ENCODE measurements around the gene MPP3. TPM values are rescaled to one million over a fixed set of nuclear protein-coding genes. Genes with fewer than 3 reads are reported as not detected.

The MPP3 gene
- total RNA-seq, 1 experiment from 2014 or later: 6.9 TPM

DNA sequence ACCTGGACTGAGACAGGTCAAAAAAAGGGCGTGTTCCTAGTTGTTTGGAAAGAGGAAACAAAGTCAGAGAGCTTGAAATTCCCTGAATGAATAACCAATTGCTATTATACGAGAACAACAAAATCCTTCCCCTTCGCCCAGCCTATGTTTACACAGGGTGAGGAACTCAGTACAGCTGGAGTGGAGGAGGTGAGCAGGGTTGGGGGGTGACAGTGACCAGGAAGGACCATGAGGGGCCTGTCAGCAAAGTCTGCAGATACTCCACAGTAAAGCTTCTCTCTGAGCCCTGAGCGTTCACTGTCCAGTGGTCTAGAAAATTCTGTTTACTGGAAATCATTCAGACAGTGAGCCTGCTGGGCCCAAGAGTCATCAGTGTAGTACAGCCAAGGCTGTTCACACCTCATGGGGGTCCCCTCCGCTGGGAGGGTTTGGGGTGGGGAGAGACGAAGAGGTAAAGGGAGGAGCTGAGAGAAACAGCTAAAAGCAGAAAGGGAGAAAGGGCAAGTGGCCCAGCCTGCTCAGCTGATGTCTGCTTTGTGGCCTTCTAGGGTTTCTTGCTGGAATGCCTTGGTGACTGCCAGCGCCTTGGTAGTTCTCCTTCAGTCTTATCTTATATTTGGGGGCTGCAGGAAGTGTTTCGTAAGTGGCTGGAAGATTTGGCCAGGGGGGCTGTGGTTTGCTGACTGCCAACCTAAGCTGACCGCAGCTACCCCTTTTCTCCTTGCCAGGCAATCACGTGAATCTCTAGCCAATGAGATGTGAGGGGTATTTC, 59.9 kb downstream of the MPP3 start:
- H3K4me1 Mint-ChIP-seq: no peaks in the 10 kb centered on the region
- Histone ChIP-seq H2BK15ac (ENCODE audit: low read depth, low read length) (no peak overlapping the region), H3K9me3 (ENCODE audit: control insufficient read depth, low read depth, low read length) (no peaks in the 10 kb centered on the region), H4K91ac (ENCODE audit: insufficient read length, low read depth, low read length) (no peak overlapping the region), H3K9ac (ENCODE audit: extremely low read depth, insufficient read length, low read length) (no peak overlapping the region), H3K23ac (ENCODE audit: insufficient read length, low read depth, low read length) (no peak overlapping the region), H4K20me1 (ENCODE audit: control insufficient read depth, insufficient read depth, insufficient read length) (no peaks in the 10 kb centered on the region), H3K4me1 (ENCODE audit: insufficient read depth, low read length) (no peaks in the 10 kb centered on the region), H3K27me3 (ENCODE audit: insufficient read depth, low read length) (no peaks in the 10 kb centered on the region), H2AK5ac (ENCODE audit: insufficient read length, low read length) (no peak overlapping the region), H4K8ac (replicated peaks; ENCODE audit: insufficient read length, low read depth, low read length) (no peak overlapping the region), H4K5ac (ENCODE audit: insufficient read length, low read depth, low read length) (no peak overlapping the region), H2BK12ac (ENCODE audit: insufficient read length, low read depth, low read length) (no peak overlapping the region), H3K56ac (ENCODE audit: insufficient read length, low read depth, low read length) (no peak overlapping the region), H2BK20ac (ENCODE audit: low read depth, low read length, poor library complexity, severe bottlenecking) (no peak overlapping the region), H3T11ph (ENCODE audit: low read length) (no peak overlapping the region), H2BK5ac (ENCODE audit: insufficient read length, low read length) (no peak overlapping the region), H3K14ac (ENCODE audit: insufficient read depth, low read length) (no peak overlapping the region), H3K23me2 (ENCODE audit: insufficient read length, low read depth, low read length, poor library complexity, severe bottlenecking) (no peaks in the 10 kb centered on the region), H2AFZ (ENCODE audit: low read length) (no peak overlapping the region), H3K79me1 (ENCODE audit: insufficient read depth, low read depth, low read length, poor library complexity, severe bottlenecking) (no peaks in the 10 kb centered on the region), H3K27ac (ENCODE audit: insufficient read length, low read depth, low read length) (no peak overlapping the region), H3K79me2 (ENCODE audit: insufficient read depth, low read length) (no peaks in the 10 kb centered on the region), H3K4me2 (ENCODE audit: insufficient read depth, insufficient read length, low read length) (no peak overlapping the region), H2BK120ac (ENCODE audit: low read depth, low read length, poor library complexity, severe bottlenecking) (no peak overlapping the region), H3K18ac (ENCODE audit: insufficient read length, low read depth, low read length) (no peak overlapping the region), H3K4ac (ENCODE audit: low read depth, low read length) (no peak overlapping the region)
- no peak overlapping the region for H3K4me3 Mint-ChIP-seq
- H3K27ac Mint-ChIP-seq: peak overlapping the region in 1 of 3 experiments; percentile 70; a peak in 1 of 7 replicates
- peaks cover 4 to 61% (median 57%) of the 10 kb centered on the region in 3 experiments for H3K36me3 Mint-ChIP-seq (ENCODE audit: insufficient read depth in 1 of 3, low read depth in 3 of 3)
- TF ChIP-seq, protein P1, sequence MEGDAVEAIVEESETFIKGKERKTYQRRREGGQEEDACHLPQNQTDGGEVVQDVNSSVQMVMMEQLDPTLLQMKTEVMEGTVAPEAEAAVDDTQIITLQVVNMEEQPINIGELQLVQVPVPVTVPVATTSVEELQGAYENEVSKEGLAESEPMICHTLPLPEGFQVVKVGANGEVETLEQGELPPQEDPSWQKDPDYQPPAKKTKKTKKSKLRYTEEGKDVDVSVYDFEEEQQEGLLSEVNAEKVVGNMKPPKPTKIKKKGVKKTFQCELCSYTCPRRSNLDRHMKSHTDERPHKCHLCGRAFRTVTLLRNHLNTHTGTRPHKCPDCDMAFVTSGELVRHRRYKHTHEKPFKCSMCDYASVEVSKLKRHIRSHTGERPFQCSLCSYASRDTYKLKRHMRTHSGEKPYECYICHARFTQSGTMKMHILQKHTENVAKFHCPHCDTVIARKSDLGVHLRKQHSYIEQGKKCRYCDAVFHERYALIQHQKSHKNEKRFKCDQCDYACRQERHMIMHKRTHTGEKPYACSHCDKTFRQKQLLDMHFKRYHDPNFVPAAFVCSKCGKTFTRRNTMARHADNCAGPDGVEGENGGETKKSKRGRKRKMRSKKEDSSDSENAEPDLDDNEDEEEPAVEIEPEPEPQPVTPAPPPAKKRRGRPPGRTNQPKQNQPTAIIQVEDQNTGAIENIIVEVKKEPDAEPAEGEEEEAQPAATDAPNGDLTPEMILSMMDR (conservative IDR thresholded peaks at IDR 0.05): no peak
- H3K9me3 Mint-ChIP-seq: no peaks in the 10 kb centered on the region
- no peaks in the 10 kb centered on the region for H3K27me3 Mint-ChIP-seq (ENCODE audit: low read depth)
- no peak for DNase-seq
- WGBS (ENCODE audit: extremely low coverage, insufficient read length, low lambda C conversion rate): no CpG with 5 or more reads among the region's 10 CpGs

Data from H9 (cell line).